Stimulated activated CD8-positive, alpha-beta memory T cell treated with anti-CD3 and anti-CD28 coated beads, Interleukin-2, amount 100 ng/mL, for 1 hour (primary cell): ENCODE results near the gene AHRR.
"Not testable (repeated sequence)": the region's sequence is repeated elsewhere in the genome, so short reads cannot be mapped to it uniquely, and the experiment has no call there.

Source experiments
- DNase-seq, 2 donors: peaks; one replicate each; pipeline ENCODE4 v3.0.0-alpha.2; 2020; ENCODE audit warnings: low read depth in 2 of 2

AHRR gene

DNA sequence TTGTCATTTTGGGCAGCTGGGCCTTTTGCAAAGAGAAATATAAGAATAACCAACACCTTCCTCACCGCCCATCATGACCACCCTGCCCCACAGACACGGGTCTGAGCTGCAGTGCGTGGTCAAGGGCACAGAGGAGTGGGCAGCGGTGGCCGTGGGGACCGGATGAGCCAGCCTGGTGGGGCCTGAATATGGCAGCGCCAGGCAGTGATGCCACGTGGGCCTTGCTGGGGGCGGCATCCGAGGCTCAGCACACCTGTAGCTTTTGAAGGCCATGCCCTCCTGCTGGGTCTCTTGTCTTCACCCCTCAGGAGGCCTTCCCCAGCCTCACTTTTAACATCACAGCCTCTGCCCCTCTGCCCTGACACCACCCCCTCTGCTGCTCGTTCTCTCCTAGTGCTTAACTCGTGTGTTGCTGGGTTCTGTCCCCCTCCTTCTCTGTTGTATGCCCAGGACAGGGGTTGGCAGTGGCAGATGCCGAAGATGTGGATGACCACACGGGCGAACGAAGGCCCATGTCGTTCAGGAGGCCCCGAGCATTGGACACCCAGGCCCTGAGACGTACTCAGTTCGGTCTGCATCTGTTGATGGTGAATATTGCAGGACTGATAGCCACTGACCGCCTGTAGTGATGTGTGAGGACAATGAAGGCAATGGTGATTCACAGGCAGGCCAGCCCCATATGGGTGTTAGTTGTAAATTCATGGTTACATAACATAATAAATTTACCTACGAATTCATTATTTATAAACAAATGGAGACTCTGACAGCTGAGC, 46.0 kb downstream of the AHRR start:
- no peak for DNase-seq

DNA sequence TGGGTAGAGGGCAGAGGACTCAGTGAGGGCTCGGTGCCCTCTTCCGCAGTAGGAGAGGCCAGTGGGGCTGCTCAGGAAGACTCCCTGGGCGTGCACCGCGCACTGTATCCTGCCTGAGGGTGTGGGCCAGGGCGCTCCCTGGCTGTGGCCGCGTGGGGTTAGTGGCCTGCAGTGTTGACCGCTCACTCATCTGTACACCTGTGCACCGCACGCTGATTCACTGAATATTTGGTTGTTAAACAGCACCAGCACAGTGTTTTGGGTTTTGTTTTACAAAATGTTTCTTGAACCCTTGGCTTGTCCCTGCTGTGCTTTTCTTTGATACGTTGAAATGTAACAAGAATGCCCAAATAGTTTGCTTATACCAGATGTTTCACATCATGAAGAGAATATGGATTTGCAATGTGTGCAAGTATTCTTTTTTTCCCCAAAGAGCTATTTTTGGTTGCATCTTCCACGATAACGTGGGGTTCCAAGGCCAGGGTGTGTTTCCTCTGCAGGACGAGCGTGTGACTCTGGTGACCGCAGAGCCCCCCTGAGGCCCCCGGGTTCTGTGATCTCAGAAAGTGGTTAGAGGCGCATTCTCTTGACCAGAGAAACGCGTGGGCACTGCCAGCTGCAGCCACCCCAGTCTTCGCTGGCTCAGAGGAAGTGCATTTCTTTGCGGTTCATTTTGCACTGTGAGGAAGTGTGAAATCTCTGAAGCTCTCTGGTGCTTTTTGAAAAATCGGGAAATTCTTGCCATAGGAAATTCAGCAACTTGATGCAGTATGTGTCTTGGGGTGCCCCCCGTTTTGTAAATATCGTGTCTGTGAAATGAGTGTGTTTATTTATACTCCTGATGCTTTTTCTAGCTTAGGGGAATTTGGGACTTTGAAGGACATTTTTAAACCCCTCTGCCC, 46.9 kb downstream of the AHRR start:
- no peak for DNase-seq

DNA sequence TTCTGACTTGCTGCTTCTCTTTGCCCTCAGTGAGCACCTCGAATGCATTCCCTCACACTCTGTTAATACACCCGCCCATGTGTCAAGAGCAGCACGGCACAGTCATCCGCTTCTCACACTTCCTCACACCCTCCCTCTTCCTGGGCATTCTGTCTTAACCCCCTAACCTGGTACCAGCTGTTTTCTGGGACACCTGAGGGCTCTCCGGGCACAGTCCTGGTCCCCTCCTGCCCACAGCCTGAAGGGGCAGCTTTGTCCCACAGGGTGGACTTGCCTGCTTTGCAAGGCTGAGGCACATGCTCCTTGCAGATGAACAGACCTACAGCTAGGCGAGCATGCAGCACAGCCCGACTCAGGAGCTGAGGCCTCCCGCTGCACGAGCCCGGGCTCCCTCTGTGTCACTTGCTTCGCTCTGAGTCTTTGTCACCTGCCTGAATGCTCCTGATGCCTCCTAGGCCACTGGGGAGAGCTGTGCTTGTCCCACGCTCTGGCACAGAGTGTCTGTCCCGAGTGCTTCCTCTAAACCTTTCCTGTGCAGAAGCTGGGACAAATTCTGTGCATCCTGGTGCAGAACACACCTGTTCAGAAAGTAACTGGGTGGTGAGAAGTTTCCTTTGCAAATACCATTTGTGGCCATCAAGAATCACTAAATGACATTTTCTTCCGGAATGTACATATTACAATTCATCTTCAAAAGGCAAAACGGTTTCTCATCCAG, 47.8 kb downstream of the AHRR start:
- DNase-seq, result no peak

DNA sequence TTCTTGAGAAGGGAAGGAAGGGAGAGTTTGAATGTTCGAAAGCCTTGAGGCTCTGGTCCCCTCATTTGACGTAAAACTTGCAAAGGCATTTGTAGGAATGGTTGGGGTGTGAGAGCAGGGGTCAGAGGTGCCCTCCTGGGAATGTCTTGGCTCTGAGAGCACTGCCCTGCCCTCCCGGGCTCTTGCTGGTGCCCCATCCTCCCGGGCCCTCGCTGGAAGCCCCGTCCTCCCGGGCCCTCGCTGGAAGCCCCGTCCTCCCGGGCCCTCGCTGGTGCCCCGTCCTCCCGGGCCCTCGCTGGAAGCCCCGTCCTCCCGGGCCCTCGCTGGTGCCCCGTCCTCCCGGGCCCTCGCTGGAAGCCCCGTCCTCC, 48.3 kb downstream of the AHRR start:
- DNase-seq, result not testable (repeated sequence)

DNA sequence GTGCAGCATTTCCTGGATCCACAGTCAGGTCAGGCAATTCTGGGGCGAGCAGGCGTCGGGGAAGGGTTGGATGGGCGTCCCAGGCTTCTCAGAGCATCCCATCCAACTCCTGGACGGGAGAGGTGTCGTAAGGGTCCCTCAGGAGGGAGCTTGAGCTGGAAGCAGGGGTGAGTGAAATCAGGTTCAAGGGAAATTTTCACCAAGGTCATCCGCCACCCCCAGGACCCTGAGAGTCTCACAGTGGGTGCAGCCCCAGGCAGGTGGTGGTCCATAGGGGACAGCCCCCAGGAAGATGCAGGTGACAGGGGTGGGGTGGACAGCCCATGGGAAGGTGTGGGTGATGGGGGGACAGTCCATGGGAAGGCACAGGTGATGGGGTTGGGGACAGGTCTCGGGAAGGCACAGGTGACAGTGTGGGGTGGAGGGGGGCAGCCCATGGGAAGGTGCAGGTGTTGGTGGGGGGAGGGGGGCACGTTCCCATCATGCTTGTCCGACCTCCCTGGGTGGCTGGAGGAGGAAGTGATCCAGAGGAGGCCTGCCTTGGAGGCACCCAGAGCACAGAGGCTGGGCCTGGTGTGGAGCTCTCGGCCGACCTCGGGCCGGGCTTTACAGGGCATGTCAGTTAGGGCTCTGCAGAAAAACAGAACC, 48.9 kb downstream of the AHRR start:
- no peak for DNase-seq

DNA sequence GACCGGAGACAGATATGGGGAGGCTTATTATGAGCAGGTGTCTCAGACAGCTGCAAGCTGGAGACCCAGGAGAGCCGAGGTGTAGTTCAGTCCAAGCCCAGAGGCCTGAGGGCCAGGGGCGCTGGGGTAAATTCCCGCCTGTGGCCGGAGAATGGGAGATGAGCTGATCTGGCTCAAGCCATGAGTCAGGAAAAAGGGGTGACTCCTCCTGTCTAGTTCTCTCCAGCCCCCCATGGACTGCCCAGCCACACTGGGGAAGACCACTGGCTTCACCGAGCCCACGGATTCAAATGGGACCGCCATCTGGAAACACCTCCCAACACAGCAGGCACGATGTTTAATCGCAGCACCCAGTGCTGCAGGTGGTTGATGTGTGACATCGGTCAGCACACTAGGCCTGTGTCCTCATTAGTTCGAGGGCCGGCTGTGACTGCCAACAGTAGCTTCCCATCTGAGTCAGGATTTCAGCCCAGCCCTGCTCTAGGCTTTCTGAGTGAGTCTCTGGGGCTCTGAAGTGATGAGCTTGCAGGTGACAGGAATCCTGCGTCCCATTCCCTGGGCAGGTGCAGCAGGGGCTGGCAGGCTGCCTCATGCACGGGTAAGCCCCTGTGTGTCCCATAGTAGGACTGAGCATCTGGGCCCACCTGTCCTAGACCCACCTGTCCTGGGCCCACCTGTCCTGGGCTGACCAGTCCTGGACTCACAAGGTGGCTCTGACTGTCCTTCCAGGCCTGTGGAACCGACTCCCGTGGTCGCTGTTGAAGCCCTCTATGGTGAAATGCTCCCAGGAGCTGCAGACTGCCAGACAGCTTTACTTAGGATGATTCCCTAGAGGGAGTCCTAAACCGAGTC, 49.7 kb downstream of the AHRR start:
- no peak for DNase-seq

DNA sequence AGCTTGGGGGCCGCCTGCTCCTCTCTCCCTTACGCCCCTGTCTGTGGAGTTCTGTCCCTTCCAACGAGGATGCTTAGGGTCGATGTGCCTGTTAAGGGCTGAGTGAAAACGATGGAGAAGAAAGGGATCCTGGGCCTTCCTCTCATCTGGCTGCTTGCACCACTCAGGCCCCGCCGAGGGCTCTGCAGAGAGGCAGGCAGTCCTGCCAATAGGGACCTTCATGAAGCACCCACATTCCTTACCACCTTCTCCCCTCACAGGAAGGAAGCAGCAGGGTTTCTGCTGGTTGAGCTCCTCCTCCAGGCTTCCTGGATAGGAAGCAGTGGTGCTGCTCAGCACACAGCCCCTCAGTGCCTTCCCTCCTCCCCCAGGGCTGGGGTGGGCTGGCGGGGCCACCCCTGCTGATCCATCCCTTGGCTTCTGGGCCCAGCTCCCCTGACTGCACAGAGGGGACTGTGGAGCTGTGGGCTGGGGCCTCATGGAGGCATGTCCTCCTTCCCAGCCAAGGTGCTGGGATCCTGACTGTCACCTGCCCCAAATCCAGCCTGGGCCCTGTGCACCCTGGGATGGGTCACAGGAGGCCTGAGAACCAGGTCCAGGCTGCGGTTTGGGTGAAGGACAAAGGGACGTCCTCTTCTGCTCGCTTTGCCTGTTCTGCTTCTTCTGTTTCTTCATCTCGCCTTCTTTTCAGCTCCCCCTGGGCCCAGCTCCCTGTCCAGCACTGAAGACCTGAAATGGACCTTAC, 50.5 kb downstream of the AHRR start:
- DNase-seq, result no peak

DNA sequence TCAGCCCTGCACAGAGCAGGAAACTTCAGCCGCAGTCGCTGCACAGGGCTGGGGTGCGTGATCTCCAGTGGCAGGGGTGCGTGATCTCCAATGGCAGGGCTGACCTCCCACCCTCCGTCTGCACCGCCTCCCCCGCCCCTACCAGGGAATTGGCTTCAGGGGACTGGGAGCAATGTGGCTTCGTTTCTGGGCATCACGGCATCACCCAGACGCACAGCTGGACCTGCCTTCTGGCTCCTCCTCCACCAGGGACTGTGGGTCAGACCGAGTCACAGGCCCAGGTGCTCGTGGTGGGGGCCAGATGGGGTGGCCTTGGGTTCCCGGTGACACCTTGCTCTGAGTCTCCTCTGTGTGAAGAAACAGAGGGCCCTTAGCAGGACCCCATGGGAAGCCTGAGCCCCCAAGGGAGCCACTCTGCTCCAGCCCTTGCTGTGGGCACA, 51.1 kb downstream of the AHRR start:
- DNase-seq, result no peak

DNA sequence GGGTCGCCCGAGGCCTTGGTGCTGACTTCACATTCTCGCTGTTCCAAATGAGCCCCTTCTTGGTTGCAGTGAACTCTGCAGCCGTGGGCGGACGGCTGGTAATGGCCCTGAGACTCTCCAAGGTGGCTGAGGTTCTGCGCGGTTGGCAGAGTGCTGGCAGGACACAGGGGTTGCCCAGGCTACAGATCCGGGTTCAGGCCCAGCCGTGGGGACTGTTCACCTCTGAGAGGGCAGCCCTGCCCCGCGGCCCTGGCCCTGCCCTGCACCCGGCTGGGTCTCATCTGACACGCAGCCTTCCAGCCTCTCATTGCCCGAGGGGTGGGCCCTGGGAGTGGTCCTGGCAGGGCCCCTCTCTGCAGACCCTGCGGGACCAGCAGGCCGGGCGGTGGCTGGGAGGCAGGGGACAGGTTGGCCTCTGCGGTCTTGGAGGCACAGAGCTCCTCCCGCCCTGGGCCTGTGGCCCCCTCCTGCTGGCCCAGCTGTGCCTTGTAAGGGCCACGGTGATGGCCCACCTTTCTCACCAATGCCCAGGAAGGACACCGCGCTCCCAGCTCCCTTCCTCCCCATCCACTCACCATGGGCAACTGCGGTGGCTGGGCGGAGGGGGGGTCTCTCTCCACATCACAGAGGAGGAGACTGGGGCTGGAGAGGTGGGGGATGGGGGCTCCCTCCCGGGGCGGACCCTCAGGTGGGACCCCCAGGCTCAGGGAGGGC, 51.6 kb downstream of the AHRR start:
- DNase-seq, result no peak

DNA sequence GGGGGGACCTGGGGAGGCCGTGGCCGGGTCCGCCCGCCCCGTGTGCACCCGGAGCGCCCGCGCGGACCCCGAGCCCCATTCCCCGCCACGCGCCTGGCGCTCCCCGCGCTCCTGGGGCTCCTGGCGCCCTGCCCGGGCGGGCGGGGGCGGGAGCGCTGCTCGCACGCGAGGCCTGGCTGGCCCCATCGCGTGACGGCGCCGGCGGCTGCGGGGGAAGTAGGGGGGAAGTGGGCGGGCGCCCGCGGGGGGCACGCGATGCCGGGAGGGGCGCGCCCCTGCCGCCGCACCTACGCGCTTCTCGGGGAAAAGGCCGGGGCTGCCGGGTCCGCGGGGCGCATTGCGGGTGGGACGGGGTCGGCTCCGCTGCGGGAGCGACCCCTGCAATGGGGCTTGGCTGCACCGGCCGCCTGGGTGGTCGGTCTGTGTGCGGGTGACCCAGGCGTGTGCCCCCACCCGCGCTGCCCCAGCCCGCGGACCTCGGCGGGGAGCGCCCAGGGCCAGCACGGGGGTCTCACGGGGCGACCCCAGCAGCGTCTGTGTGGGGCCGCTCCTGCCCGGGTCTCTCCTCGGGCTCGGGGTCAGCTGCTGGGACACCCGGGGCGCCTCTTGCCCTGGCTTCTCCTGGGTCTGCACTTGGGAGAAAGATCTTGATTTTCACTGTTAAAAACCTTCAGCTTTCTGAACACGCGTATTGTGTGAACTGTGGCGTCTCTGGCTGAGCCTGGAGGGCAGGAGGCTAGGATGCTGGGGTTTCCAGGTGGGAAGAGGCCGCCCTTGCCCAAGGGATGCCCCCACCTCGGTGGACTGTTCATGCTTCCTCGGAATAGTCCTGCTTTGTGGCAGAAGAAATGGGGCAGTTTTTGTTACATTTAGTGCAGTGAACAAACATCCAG, 52.4 kb downstream of the AHRR start:
- DNase-seq, result peak; percentile 18 to 50

DNA sequence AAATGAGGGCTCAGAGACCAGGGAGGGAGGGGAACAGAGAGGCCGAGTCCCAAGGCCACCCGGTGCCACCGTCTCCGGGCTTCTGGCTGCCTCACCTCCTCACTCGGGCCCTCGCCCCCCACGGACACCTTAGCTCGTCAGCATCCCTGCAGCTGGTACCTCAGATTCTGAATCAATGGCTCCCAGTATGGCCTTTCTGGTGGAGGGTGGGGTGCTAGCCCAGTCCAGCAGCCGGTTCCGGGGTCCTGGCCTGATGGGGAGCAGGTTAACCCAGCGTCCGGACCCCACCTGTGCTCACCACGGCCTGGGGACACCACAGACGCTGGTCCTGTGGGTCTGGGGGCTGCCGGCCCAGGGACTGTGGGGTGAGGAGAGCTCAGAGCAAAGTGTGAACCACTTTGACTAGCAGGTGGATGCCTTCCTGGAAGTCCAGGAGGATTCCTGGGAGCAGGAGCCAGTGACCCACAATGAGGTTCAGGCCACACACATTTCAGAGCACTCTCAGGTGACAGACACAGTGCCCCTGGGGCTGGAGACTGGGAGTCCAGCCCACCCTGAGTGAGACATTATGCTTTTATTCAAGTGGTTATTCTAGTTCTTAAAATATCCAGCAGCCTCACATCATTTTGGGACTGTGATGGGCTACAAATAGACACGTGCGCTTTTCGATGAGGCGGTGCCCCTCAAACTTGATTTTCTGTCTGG, 53.3 kb downstream of the AHRR start:
- DNase-seq, result no peak

DNA sequence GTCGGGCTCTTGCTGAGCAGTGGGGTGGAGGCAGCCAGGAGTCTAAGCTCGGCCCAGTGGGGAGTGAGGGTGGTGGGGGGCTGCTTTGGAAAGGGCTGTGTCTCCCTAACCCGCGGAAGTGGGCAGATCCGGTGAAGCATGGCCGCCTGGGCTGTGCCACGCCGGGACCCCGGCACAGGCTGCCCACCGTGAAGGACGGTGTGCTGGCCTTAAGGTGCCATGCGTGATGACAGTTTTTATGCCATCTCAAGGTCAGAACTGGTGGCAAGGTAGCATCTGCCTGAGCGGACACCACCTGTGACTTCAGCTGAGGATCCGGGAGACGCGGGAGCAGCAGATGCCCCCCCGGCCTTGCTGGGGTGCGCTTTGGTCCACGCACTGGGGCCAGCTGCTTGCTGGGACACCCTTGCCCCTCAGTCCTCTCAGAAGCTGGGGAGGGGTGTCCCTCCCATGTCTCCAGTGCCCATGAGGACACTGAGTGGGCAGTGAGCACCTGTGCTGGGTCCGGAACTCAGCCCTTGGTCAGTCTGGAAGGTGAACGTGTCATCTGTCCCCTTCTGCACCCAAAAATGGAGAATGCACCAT, 53.9 kb downstream of the AHRR start:
- no peak for DNase-seq

DNA sequence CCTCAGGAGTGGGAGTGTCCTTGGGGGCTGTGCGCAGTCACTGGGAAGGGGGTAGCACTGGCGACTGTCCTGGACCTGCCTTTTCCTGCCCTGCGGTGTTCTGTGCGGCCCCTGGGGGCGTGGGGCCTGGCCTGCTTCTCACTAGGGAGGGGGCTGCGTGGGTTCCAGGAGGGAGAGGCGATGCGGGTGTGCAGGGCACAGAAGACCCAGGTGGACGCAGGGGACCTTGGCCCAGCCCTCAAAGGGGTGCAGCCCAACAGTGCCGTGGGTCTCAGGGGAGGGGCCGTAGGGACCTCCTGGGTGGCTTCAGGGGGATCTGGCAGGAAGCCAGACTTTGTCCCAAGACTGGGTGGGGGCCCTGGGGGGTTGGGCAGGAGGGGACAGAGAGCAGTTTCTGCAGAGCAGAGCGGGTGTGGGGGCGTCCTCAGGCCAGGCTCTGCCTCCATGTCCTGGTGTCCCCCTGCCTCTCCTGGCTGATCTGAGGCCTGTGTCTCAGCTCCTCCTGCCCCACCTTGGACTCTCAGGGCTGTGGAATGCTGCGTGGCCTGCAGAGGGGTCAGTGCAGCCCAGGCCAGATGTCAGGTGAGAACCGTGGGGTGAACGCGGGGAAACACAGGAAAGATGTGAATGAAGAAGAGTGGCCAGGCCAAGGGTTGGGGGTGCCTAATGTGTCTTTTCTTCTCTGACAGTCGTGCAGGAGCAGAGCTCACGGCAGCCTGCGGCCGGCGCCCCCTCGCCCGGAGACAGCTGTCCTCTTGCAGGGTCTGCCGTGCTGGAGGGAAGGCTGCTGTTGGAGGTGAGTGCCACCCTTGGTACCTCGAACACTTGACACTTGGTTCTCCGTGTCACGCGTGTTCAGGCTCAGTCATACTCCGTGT, 54.6 kb downstream of the AHRR start:
- no peak for DNase-seq

DNA sequence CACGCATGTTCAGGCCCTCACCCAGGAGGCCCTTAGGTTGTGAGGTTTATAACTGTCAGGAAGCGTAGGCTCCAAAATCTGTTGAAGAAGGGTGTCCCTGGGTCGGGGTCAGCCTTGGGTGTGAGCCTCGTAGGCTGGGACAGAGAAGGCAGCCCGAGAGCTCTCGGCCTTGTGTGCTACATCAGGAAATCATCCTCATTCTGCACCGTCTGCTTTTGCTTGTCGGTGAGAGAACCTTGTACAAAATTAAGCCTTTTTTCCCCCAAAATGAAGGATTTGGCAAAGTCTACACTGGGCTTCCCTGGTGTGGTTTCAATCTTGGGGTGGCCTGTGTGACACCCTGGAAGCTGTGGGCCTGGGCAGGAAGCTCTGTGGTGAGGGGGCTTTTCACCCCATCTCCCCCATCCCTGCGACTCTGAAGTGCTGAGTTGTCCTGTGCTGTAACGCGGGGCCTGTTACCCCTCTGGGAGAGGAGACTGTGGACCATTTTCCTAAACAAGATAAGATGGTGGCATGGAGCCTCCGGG, 55.3 kb downstream of the AHRR start:
- no peak for DNase-seq

DNA sequence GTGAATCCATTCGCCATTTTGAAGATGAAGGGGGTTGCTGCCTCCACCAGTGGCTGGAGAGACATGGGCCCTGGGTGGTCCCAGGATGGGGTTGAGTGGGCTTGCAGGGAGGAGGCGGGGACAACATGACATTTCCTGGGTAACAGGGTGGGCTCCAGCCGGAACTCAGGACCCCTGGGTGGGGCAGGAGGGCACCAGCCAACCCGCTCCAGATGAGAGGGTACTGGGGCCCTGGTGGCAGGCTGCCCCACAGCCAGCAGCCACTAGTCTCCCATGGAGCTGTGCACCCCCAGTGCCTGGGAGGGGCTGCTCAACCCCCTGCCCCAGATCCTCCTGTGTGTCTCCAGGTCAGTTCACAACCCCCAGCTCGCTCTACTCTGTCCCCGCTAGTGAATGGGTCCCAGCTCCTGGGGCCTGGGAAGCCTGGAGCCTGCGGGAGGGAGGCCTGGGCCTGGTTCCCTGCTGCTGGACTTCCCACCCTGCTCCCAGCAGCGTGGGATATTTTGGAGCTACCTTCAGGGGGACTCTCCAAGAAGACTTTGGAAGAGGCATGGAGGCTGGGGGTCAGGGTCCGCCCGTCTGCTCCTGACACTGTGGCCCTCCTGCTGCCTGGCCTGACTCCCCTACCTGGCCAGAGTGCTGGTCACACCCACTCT, 55.9 kb downstream of the AHRR start:
- DNase-seq, result no peak
